ENCODE data around the gene RPS3. TPM values are rescaled to one million over a fixed set of nuclear protein-coding genes. Genes with fewer than 3 reads are reported as not detected.

Gene RPS3
- total and polyA plus RNA-seq, 2 of the 13 experiments (the other 11 are each of a cell fraction or from before 2014, with no cell fraction given), result 2,143 to 3,616 TPM

GRCh38 chr11:75350122-75350742, 49.1 kb upstream of the RPS3 start (continued):
- TF ChIP-seq RNF219 (CRISPR knock-in tag; IDR thresholded peaks at IDR 0.05) (0 out of 2 replicates have a peak, but pooled peaks have one; percentile 8), AGO1 (IDR thresholded peaks at IDR 0.05; ENCODE audit: low read depth, low read length, poor library complexity, severe bottlenecking) (no peak), ZNF691 (CRISPR knock-in tag; IDR thresholded peaks at IDR 0.05; ENCODE audit: borderline replicate concordance, low read depth) (no peak), THAP7 (CRISPR knock-in tag; IDR thresholded peaks at IDR 0.05) (peak; percentile 3; the same call in 1 of the 2 replicates), HOXA7 (CRISPR knock-in tag; IDR thresholded peaks at IDR 0.05) (no peak), ZNF607 (CRISPR knock-in tag; IDR thresholded peaks at IDR 0.05; ENCODE audit: borderline replicate concordance) (0 out of 2 replicates have a peak, but pooled peaks have one; percentile 40), HNF4G (IDR thresholded peaks at IDR 0.05; ENCODE audit: borderline replicate concordance, low read depth, low read length) (no peak), HNF4G (CRISPR knock-in tag; IDR thresholded peaks at IDR 0.05; ENCODE audit: borderline replicate concordance, low read depth) (no peak), ZSCAN25 (CRISPR knock-in tag; IDR thresholded peaks at IDR 0.05) (no peak), ZNF121 (CRISPR knock-in tag; IDR thresholded peaks at IDR 0.05) (no peak), TOPORS (CRISPR knock-in tag; IDR thresholded peaks at IDR 0.05) (0 out of 2 replicates have a peak, but pooled peaks have one; percentile 12), ZBTB7A (CRISPR knock-in tag; IDR thresholded peaks at IDR 0.05) (peak; percentile 36; the same call in 1 of the 2 replicates), ZNF609 (CRISPR knock-in tag; IDR thresholded peaks at IDR 0.05; ENCODE audit: borderline replicate concordance) (no peak), ELF4 (CRISPR knock-in tag; IDR thresholded peaks at IDR 0.05; ENCODE audit: borderline replicate concordance) (no peak), SNAPC2 (CRISPR knock-in tag; IDR thresholded peaks at IDR 0.05) (0 out of 2 replicates have a peak, but pooled peaks have one; percentile 57)

All from HepG2 (cell line).